GM12864 (cell line): ENCODE results near the gene LDAH.

Source experiments
- DNase-seq: peaks from one replicate; pipeline ENCODE4 v3.0.0-alpha.2; 2011; ENCODE audit warnings: low read depth
- H3K4me3 ChIP-seq: 2 replicates; pipeline ENCODE4 v1.5.1; 2011; ENCODE audit warnings: mild to moderate bottlenecking, low read depth, low read length, control low read depth
- CTCF ChIP-seq: IDR thresholded peaks from 2 replicates; pipeline ENCODE4 v1.5.1; 2011; ENCODE audit warnings: low read depth, mild to moderate bottlenecking, moderate library complexity, low read length, control low read depth, inconsistent platforms; ENCODE audit errors: missing control alignments

Gene LDAH

GRCh38 chr2:20823917-20824316, 1.0 kb upstream of the LDAH start:
- H3K4me3 ChIP-seq, result no peak overlapping the region
- DNase-seq, result no peak
- TF ChIP-seq CTCF, result no peak

- no peak for DNase-seq
- H3K4me3 ChIP-seq, result no peak overlapping the region
- no peak for TF ChIP-seq CTCF
Measured at GRCh38 chr2:20818820-20819219, 4.1 kb downstream of the LDAH start.

GRCh38 chr2:20815216-20815615, 7.7 kb downstream of the LDAH start:
- no peak overlapping the region for H3K4me3 ChIP-seq
- TF ChIP-seq CTCF, result no peak
- no peak for DNase-seq

- no peak for DNase-seq
- no peak overlapping the region for H3K4me3 ChIP-seq
- no peak for TF ChIP-seq CTCF
Measured at GRCh38 chr2:20812779-20813178, 10.1 kb downstream of the LDAH start.

- no peak for DNase-seq
- no peak overlapping the region for H3K4me3 ChIP-seq
- no peak for TF ChIP-seq CTCF
Measured at GRCh38 chr2:20806286-20806685, 16.6 kb downstream of the LDAH start.

GRCh38 chr2:20803974-20804373, 18.9 kb downstream of the LDAH start:
- no peak for TF ChIP-seq CTCF

GRCh38 chr2:20803226-20803682, 19.6 kb downstream of the LDAH start:
- TF ChIP-seq CTCF, result no peak
- no peak for DNase-seq
- no peak overlapping the region for H3K4me3 ChIP-seq

More at GRCh38 chr2:20803974-20804373, 18.9 kb downstream of the LDAH start:
- DNase-seq, result no peak
- H3K4me3 ChIP-seq, result no peak overlapping the region
